ENCODE measurements around the gene C1QTNF5. TPM values are rescaled to one million over a fixed set of nuclear protein-coding genes. Genes with fewer than 3 reads are reported as not detected.

The C1QTNF5 gene
- total and polyA plus RNA-seq, 2 donors from 2014 or later, result 40.4 to 42.8 TPM

- FAIRE-seq, result no peak
- peak in 1 of 5 donors; percentile 30 for DNase-seq
Measured at GRCh38 chr11:119336744-119337469, 3.8 kb downstream of the C1QTNF5 start.

GRCh38 chr11:119335655-119336543, 4.8 kb downstream of the C1QTNF5 start:
- no peak overlapping the region for H3K9ac ChIP-seq (ENCODE audit: low read length in 3 of 3)
- DNase-seq, result peak in 1 of 5 donors; percentile 73
- peaks cover 0 to 31% (median 14%) of the 10 kb centered on the region in 3 donors for H3K4me1 ChIP-seq (ENCODE audit: control insufficient read depth in 2 of 3, insufficient read depth in 2 of 3, low read depth in 1 of 3, low read length in 3 of 3)
- no peaks in the 10 kb centered on the region for H3K36me3 ChIP-seq (ENCODE audit: control insufficient read depth in 2 of 3, insufficient read depth in 3 of 3, low read length in 3 of 3)
- intact Hi-C loops (cut with DNase I), result no loop called here
- no peak for TF ChIP-seq CTCF (IDR thresholded peaks at IDR 0.05; ENCODE audit: borderline replicate concordance, extremely low read depth, insufficient read depth)
- no peaks in the 10 kb centered on the region for H3K9me3 ChIP-seq (ENCODE audit: control insufficient read depth in 2 of 3, insufficient read depth in 1 of 3, low read length in 3 of 3)
- H3K27ac ChIP-seq (ENCODE audit: low read depth in 2 of 2, low read length in 2 of 2), result no peak overlapping the region
- FAIRE-seq, result no peak
- no peak overlapping the region for H3K4me3 ChIP-seq (ENCODE audit: low read length in 3 of 3)
- H3K27me3 ChIP-seq (ENCODE audit: control insufficient read depth, insufficient read depth, low read length), result no peaks in the 10 kb centered on the region

More at GRCh38 chr11:119336744-119337469, 3.8 kb downstream of the C1QTNF5 start:
- Histone ChIP-seq H3K36me3 (ENCODE audit: control insufficient read depth in 2 of 3, insufficient read depth in 3 of 3, low read length in 3 of 3) (no peaks in the 10 kb centered on the region), H3K4me3 (ENCODE audit: low read length in 3 of 3) (no peak overlapping the region), H3K27ac (ENCODE audit: low read depth in 2 of 2, low read length in 2 of 2) (no peak overlapping the region), H3K27me3 (ENCODE audit: control insufficient read depth, insufficient read depth, low read length) (no peaks in the 10 kb centered on the region), H3K9ac (ENCODE audit: low read length in 3 of 3) (no peak overlapping the region), H3K4me1 (ENCODE audit: control insufficient read depth in 2 of 3, insufficient read depth in 2 of 3, low read depth in 1 of 3, low read length in 3 of 3) (peaks cover 0 to 35% (median 14%) of the 10 kb centered on the region in 3 donors), H3K9me3 (ENCODE audit: control insufficient read depth in 2 of 3, insufficient read depth in 1 of 3, low read length in 3 of 3) (no peaks in the 10 kb centered on the region)
- intact Hi-C loops (cut with DNase I), result no loop called here
- TF ChIP-seq CTCF (IDR thresholded peaks at IDR 0.05; ENCODE audit: borderline replicate concordance, extremely low read depth, insufficient read depth), result no peak

- intact Hi-C loops (cut with DNase I), result no loop called here
- no peak overlapping the region for H3K27ac ChIP-seq (ENCODE audit: low read depth in 2 of 2, low read length in 2 of 2)
- H3K36me3 ChIP-seq (ENCODE audit: control insufficient read depth in 2 of 3, insufficient read depth in 3 of 3, low read length in 3 of 3), result no peaks in the 10 kb centered on the region
- peak overlapping the region; percentile 78 to 90 (median 86) for H3K9ac ChIP-seq (ENCODE audit: low read length in 3 of 3)
- H3K9me3 ChIP-seq (ENCODE audit: control insufficient read depth in 2 of 3, insufficient read depth in 1 of 3, low read length in 3 of 3), result no peaks in the 10 kb centered on the region
- peak overlapping the region; percentile 83 to 94 (median 90) for H3K4me3 ChIP-seq (ENCODE audit: low read length in 3 of 3)
- TF ChIP-seq CTCF (IDR thresholded peaks at IDR 0.05; ENCODE audit: borderline replicate concordance, extremely low read depth, insufficient read depth), result no peak
- DNase-seq (peak in 1 of 5 donors; percentile 52), FAIRE-seq (no peak)
- no peaks in the 10 kb centered on the region for H3K27me3 ChIP-seq (ENCODE audit: control insufficient read depth, insufficient read depth, low read length)
- H3K4me1 ChIP-seq (ENCODE audit: control insufficient read depth in 2 of 3, insufficient read depth in 2 of 3, low read depth in 1 of 3, low read length in 3 of 3), result peaks cover 0 to 30% (median 14%) of the 10 kb centered on the region in 3 donors
Measured at GRCh38 chr11:119335091-119335654, 5.5 kb downstream of the C1QTNF5 start.
